ENCODE data around the gene GRIN2A. TPM values are rescaled to one million over a fixed set of nuclear protein-coding genes. Genes with fewer than 3 reads are reported as not detected.

GRIN2A gene
- polyA plus RNA-seq, 1 donor from 2014 or later = 0.11 TPM

DNA sequence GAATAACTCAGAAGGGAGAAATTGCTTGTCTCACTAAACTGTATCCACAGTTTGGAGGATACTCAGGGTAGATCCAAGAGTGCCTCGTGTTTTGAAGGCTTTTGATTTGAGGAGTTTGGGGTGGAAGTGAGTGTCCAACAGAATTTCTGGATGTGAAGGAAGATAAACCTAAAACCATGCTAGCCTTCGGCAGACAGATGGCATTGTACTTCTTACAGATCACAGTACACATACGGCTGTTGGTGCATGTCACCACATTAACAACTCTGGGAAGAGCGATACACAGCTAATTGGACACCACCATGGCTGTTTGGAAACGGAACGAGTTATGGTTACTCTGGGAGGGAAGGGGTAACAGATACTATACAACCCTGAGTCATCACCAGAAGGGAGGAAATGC, 420.4 kb downstream of the GRIN2A start:
- Histone ChIP-seq H3K27me3 (ENCODE audit: insufficient read depth, low read depth, low read length) (no peaks in the 10 kb centered on the region), H3K9me2 (ENCODE audit: insufficient read depth, low read length) (no peaks in the 10 kb centered on the region), H3K79me2 (replicated peaks; ENCODE audit: insufficient read depth, low read length) (no peaks in the 10 kb centered on the region), H3K36me3 (ENCODE audit: insufficient read depth, low read length) (no peaks in the 10 kb centered on the region), H3K4me2 (ENCODE audit: low read length) (no peak overlapping the region), H3F3A (ENCODE audit: insufficient read depth, low read length, poor library complexity, severe bottlenecking) (no peaks in the 10 kb centered on the region), H2AFZ (ENCODE audit: low read depth, low read length) (no peak overlapping the region), H3K9me3 (ENCODE audit: low read length) (no peaks in the 10 kb centered on the region), H3K9ac (ENCODE audit: low read length) (no peak overlapping the region), H3K4me3 (ENCODE audit: low read length) (no peak overlapping the region), H3K27ac (ENCODE audit: low read length) (no peak overlapping the region), H4K20me1 (ENCODE audit: insufficient read depth) (no peaks in the 10 kb centered on the region)
- no peak for TF ChIP-seq POLR2AphosphoS5 (IDR thresholded peaks at IDR 0.05)
- TF ChIP-seq SMC3 (conservative IDR thresholded peaks at IDR 0.05; ENCODE audit: poor library complexity) = no peak
- TF ChIP-seq, protein P1, sequence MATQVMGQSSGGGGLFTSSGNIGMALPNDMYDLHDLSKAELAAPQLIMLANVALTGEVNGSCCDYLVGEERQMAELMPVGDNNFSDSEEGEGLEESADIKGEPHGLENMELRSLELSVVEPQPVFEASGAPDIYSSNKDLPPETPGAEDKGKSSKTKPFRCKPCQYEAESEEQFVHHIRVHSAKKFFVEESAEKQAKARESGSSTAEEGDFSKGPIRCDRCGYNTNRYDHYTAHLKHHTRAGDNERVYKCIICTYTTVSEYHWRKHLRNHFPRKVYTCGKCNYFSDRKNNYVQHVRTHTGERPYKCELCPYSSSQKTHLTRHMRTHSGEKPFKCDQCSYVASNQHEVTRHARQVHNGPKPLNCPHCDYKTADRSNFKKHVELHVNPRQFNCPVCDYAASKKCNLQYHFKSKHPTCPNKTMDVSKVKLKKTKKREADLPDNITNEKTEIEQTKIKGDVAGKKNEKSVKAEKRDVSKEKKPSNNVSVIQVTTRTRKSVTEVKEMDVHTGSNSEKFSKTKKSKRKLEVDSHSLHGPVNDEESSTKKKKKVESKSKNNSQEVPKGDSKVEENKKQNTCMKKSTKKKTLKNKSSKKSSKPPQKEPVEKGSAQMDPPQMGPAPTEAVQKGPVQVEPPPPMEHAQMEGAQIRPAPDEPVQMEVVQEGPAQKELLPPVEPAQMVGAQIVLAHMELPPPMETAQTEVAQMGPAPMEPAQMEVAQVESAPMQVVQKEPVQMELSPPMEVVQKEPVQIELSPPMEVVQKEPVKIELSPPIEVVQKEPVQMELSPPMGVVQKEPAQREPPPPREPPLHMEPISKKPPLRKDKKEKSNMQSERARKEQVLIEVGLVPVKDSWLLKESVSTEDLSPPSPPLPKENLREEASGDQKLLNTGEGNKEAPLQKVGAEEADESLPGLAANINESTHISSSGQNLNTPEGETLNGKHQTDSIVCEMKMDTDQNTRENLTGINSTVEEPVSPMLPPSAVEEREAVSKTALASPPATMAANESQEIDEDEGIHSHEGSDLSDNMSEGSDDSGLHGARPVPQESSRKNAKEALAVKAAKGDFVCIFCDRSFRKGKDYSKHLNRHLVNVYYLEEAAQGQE (IDR thresholded peaks at IDR 0.05; ENCODE audit: borderline replicate concordance) = no peak
- TF ChIP-seq MXI1 (conservative IDR thresholded peaks at IDR 0.05; ENCODE audit: poor library complexity, severe bottlenecking) = no peak

DNA sequence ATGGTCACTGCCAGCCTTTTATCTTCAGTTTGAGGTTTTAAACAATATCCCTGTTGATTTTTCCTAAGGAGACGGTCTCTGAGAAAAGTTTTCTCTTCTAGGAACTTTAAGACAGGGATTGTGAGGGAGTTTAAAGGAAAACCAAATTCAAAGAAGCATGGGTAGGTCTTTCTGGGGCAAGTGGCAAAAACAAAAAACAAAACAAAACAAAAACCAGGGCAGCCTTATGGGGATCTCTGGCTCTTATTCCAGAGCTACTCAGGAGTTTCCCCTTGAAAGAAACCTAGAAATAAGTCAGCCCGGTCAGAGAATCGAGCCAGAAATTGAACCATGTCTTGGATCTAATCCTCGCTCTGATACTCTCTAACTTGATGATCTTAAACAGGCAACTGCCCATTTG, 424.5 kb downstream of the GRIN2A start:
- Histone ChIP-seq H3F3A (ENCODE audit: insufficient read depth, low read length, poor library complexity, severe bottlenecking) (no peaks in the 10 kb centered on the region), H3K9ac (ENCODE audit: low read length) (no peak overlapping the region), H2AFZ (ENCODE audit: low read depth, low read length) (no peak overlapping the region), H3K27ac (ENCODE audit: low read length) (no peak overlapping the region), H3K4me2 (ENCODE audit: low read length) (no peak overlapping the region), H4K20me1 (ENCODE audit: insufficient read depth) (no peaks in the 10 kb centered on the region), H3K4me3 (ENCODE audit: low read length) (no peak overlapping the region), H3K9me2 (ENCODE audit: insufficient read depth, low read length) (no peaks in the 10 kb centered on the region), H3K27me3 (ENCODE audit: insufficient read depth, low read depth, low read length) (no peaks in the 10 kb centered on the region), H3K9me3 (ENCODE audit: low read length) (no peaks in the 10 kb centered on the region), H3K79me2 (replicated peaks; ENCODE audit: insufficient read depth, low read length) (no peaks in the 10 kb centered on the region), H3K36me3 (ENCODE audit: insufficient read depth, low read length) (no peaks in the 10 kb centered on the region)
- TF ChIP-seq SMC3 (conservative IDR thresholded peaks at IDR 0.05; ENCODE audit: poor library complexity) (no peak), MXI1 (conservative IDR thresholded peaks at IDR 0.05; ENCODE audit: poor library complexity, severe bottlenecking) (no peak), RAD21 (conservative IDR thresholded peaks at IDR 0.05) (no peak), EZH2 (IDR thresholded peaks at IDR 0.05; ENCODE audit: borderline replicate concordance, insufficient read depth, low read length, poor library complexity, severe bottlenecking) (no peak), EP300 (conservative IDR thresholded peaks at IDR 0.05; ENCODE audit: poor library complexity, severe bottlenecking) (no peak), POLR2AphosphoS5 (IDR thresholded peaks at IDR 0.05) (no peak), TAF1 (IDR thresholded peaks at IDR 0.05; ENCODE audit: low read depth) (no peak)
- TF ChIP-seq, protein P2, sequence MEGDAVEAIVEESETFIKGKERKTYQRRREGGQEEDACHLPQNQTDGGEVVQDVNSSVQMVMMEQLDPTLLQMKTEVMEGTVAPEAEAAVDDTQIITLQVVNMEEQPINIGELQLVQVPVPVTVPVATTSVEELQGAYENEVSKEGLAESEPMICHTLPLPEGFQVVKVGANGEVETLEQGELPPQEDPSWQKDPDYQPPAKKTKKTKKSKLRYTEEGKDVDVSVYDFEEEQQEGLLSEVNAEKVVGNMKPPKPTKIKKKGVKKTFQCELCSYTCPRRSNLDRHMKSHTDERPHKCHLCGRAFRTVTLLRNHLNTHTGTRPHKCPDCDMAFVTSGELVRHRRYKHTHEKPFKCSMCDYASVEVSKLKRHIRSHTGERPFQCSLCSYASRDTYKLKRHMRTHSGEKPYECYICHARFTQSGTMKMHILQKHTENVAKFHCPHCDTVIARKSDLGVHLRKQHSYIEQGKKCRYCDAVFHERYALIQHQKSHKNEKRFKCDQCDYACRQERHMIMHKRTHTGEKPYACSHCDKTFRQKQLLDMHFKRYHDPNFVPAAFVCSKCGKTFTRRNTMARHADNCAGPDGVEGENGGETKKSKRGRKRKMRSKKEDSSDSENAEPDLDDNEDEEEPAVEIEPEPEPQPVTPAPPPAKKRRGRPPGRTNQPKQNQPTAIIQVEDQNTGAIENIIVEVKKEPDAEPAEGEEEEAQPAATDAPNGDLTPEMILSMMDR (IDR thresholded peaks at IDR 0.05; ENCODE audit: poor library complexity, severe bottlenecking) = no peak
- TF ChIP-seq, protein P1 (IDR thresholded peaks at IDR 0.05; ENCODE audit: borderline replicate concordance) = no peak
